K562 (cell line): Measurements from ENCODE around the gene RPRML. TPM values are rescaled to one million over a fixed set of nuclear protein-coding genes. Genes with fewer than 3 reads are reported as not detected.

Experiments used
- ARID1B ChIP-seq: fragments of 450-650 bp; IDR thresholded peaks from 2 replicates; pipeline ENCODE4 v1.6.1; 2016; ENCODE audit warnings: antibody characterized with exemption, mild to moderate bottlenecking, inconsistent platforms
- ATF4 ChIP-seq: fragments of 450-650 bp; formaldehyde crosslinking; IDR thresholded peaks from 2 replicates; pipeline ENCODE4 v1.4.0; 2022; ENCODE audit warnings: mild to moderate bottlenecking, moderate library complexity
- CBX3 ChIP-seq, 2 experiments: IDR thresholded peaks; 1 replicate in 1 of 2; 2 replicates in 1 of 2; pipeline ENCODE4 v1.6.1; 2012; ENCODE audit warnings: inconsistent platforms in 2 of 2, low read length in 2 of 2, borderline replicate concordance in 1 of 2, control low read depth in 1 of 2
- CREM ChIP-seq: IDR thresholded peaks from 2 replicates; pipeline ENCODE4 v1.6.1; 2014; ENCODE audit warnings: antibody characterized with exemption, low read depth
- CTCFL ChIP-seq: IDR thresholded peaks from 2 replicates; pipeline ENCODE4 v1.6.1; 2011; ENCODE audit warnings: borderline replicate concordance, low read depth, mild to moderate bottlenecking, moderate library complexity, low read length; ENCODE audit not compliant: insufficient read depth, poor library complexity, severe bottlenecking
- EGR1 ChIP-seq: fragments of 450-650 bp; conservative IDR thresholded peaks from 2 replicates; pipeline ENCODE4 v1.6.1; 2017; ENCODE audit warnings: mild to moderate bottlenecking
- ETV5 ChIP-seq: sonication (generic); formaldehyde crosslinking; IDR thresholded peaks from 2 replicates; pipeline ENCODE4 v1.4.0; 2020; ENCODE audit warnings: low read depth, mild to moderate bottlenecking, missing genetic modification reagents
- FIP1L1 ChIP-seq: fragments of 200-400 bp; formaldehyde crosslinking; IDR thresholded peaks from 2 replicates; pipeline ENCODE4 v1.6.1; 2018; ENCODE audit warnings: mild to moderate bottlenecking, low read depth, low read length; ENCODE audit not compliant: poor library complexity, severe bottlenecking
- FOSL1 ChIP-seq: fragments of 200-800 bp; sonication (Bioruptor generic); conservative IDR thresholded peaks from 2 replicates; pipeline ENCODE4 v1.6.1; 2016; ENCODE audit warnings: missing genetic modification characterization, missing compliant biosample characterization
- FOXJ3 ChIP-seq: sonication (generic); formaldehyde crosslinking; IDR thresholded peaks from 2 replicates; pipeline ENCODE4 v1.4.0; 2020; ENCODE audit warnings: mild to moderate bottlenecking, missing genetic modification reagents
- HMBOX1 ChIP-seq: sonication (generic); IDR thresholded peaks from 2 replicates; pipeline ENCODE4 v1.6.1; 2016
- KLF10 ChIP-seq: fragments of 250-450 bp; sonication (Bioruptor Pico); IDR thresholded peaks from 2 replicates; pipeline ENCODE4 v1.6.1; 2021; ENCODE audit warnings: matching md5 sums
- PKNOX1 ChIP-seq: fragments of 450-650 bp; IDR thresholded peaks from 2 replicates; pipeline ENCODE4 v1.6.1; 2016
- RBM25 ChIP-seq: fragments of 200-400 bp; formaldehyde crosslinking; IDR thresholded peaks from 2 replicates; pipeline ENCODE4 v1.6.1; 2018; ENCODE audit warnings: low read length, low read depth, moderate library complexity; ENCODE audit not compliant: severe bottlenecking
- RCOR1 ChIP-seq, 2 experiments: IDR thresholded peaks; 2 replicates each; pipeline ENCODE4 v1.6.1; 2012; ENCODE audit warnings: low read depth in 2 of 2, low read length in 2 of 2, borderline replicate concordance in 1 of 2, improper control_type of control experiment in 1 of 2
- SAP30 ChIP-seq: fragments of 200-600 bp; sonication (generic); IDR thresholded peaks from 2 replicates; pipeline ENCODE4 v1.6.1; 2012; ENCODE audit warnings: borderline replicate concordance, low read depth, mild to moderate bottlenecking, moderate library complexity, low read length, control low read depth, inconsistent platforms; ENCODE audit not compliant: insufficient read depth, poor library complexity, severe bottlenecking
- SIRT6 ChIP-seq: IDR thresholded peaks from one replicate; pipeline ENCODE4 v1.6.1; 2012; ENCODE audit warnings: low read depth, mild to moderate bottlenecking, control low read depth, inconsistent platforms, low read length, moderate library complexity
- SMARCA4 ChIP-seq: fragments of 450-650 bp; IDR thresholded peaks from 2 replicates; pipeline ENCODE4 v1.6.1; 2016
- SOX6 ChIP-seq: fragments of 450-650 bp; IDR thresholded peaks from 2 replicates; pipeline ENCODE4 v1.6.1; 2014; ENCODE audit warnings: mild to moderate bottlenecking
- ZBTB8A ChIP-seq: fragments of 450-650 bp; IDR thresholded peaks from 2 replicates; pipeline ENCODE4 v1.6.1; 2018; ENCODE audit warnings: mild to moderate bottlenecking, moderate library complexity; ENCODE audit not compliant: partially characterized antibody
- ZC3H4 ChIP-seq: sonication (generic); formaldehyde crosslinking; IDR thresholded peaks from 2 replicates; pipeline ENCODE4 v1.9.0; 2021; ENCODE audit warnings: missing genetic modification reagents, borderline replicate concordance
- ZNF511 ChIP-seq: sonication (generic); formaldehyde crosslinking; IDR thresholded peaks from 2 replicates; pipeline ENCODE4 v1.8.0; 2022; ENCODE audit warnings: mild to moderate bottlenecking, missing genetic modification reagents
- ZNF695 ChIP-seq: fragments of 450-650 bp; formaldehyde crosslinking; IDR thresholded peaks from 2 replicates; pipeline ENCODE4 v1.4.0; 2020; ENCODE audit warnings: mild to moderate bottlenecking, moderate library complexity
- polyA plus RNA-seq, 8 experiments: library from polyadenylated mRNA; depleted of rRNA in 4 of 8; stranded (reverse) in 5 of 8; unstranded in 3 of 8; fragments of >200 nt; fragmentation: Nextera tagmentation in 2 of 8; fragmentation: Illumina TruSeq in 1 of 8; extraction: Ambion mirVana in 2 of 8; extraction: Trizol in 1 of 8; gene quantifications; 2 replicates each; pipeline versions ENCODE4 v1.2.1 to v1.2.3, GENCODE V29; 2011 to 2014; ENCODE audit warnings: inconsistent platforms in 1 of 8, missing spikeins in 1 of 8
- total RNA-seq, 7 experiments: library from RNA; depleted of rRNA in 6 of 7; stranded (reverse); fragments of >200 nt in 6 of 7; fragmentation: Illumina TruSeq in 2 of 7; extraction: Trizol in 2 of 7; gene quantifications; 2 replicates each; pipeline versions ENCODE4 v1.2.1 to v1.2.3, GENCODE V29; 2011 to 2021; ENCODE audit warnings: low replicate concordance in 1 of 7

Gene RPRML
- total and polyA plus RNA-seq, 9 of the 15 experiments (the other 6 are each of a cell fraction or from before 2014, with no cell fraction given) = not detected

- no peak for TF ChIP-seq ZNF695 (CRISPR knock-in tag)
- TF ChIP-seq SMARCA4 = peak; percentile 21; the same call in 1 of the 2 replicates
- 0 out of 2 replicates have a peak, but pooled peaks have one; percentile 12 for TF ChIP-seq FOSL1 (tag)
- no peak for TF ChIP-seq ZNF511 (CRISPR knock-in tag)
- peak; percentile 85 for TF ChIP-seq PKNOX1
- no peak for TF ChIP-seq FIP1L1
- TF ChIP-seq CTCFL = no peak
- TF ChIP-seq RBM25 = no peak
- TF ChIP-seq CREM = peak; percentile 64
- no peak for TF ChIP-seq ZC3H4 (CRISPR knock-in tag)
- no peak for TF ChIP-seq EGR1
- no peak for TF ChIP-seq ETV5 (CRISPR knock-in tag)
- no peak for TF ChIP-seq ZBTB8A
- peak; percentile 63 for TF ChIP-seq ARID1B
- no peak for TF ChIP-seq HMBOX1
- TF ChIP-seq ATF4 (CRISPR knock-in tag) = no peak
- TF ChIP-seq SAP30 = no peak
- TF ChIP-seq RCOR1 (IDR thresholded peaks at IDR 0.05; ENCODE audit: borderline replicate concordance in 1 of 2, low read depth in 2 of 2, low read length in 2 of 2) = peak; percentile 47 to 95; a peak in 2 of 4 replicates
- no peak for TF ChIP-seq FOXJ3 (CRISPR knock-in tag)
- peak; percentile 60; the same call in 1 of the 2 replicates for TF ChIP-seq SOX6
- TF ChIP-seq CBX3 (IDR thresholded peaks at IDR 0.05; ENCODE audit: borderline replicate concordance in 1 of 2, low read length in 2 of 2) = no peak
- no peak for TF ChIP-seq SIRT6
- TF ChIP-seq KLF10 (CRISPR knock-in tag) = no peak
Measured at GRCh38 chr17:46935658-46936266, 43.3 kb downstream of the RPRML start (continued).
